Measurements from ENCODE around the gene ARID4B.
A peak's percentile ranks its signal among the peaks of the same experiment; 100 is the strongest.

The ARID4B gene

GRCh38 chr1:235326719-235327558 is 1.0 kb downstream of the ARID4B start:
- TF ChIP-seq CTCF (IDR thresholded peaks at IDR 0.05; ENCODE audit: low read depth, low read length), result no peak

GRCh38 chr1:235325854-235326253 is 2.1 kb downstream of the ARID4B start:
- H3K4me3 ChIP-seq (ENCODE audit: low read depth, low read length), result peak overlapping the region; percentile 79
- no peak for TF ChIP-seq CTCF (IDR thresholded peaks at IDR 0.05; ENCODE audit: low read depth, low read length)

More at GRCh38 chr1:235326719-235327558, 1.0 kb downstream of the ARID4B start:
- peak overlapping the region; percentile 79 for H3K4me3 ChIP-seq (ENCODE audit: low read depth, low read length)

- TF ChIP-seq CTCF (IDR thresholded peaks at IDR 0.05; ENCODE audit: low read depth, low read length), result no peak
Measured at GRCh38 chr1:235325139-235325538, 2.8 kb downstream of the ARID4B start.

GRCh38 chr1:235324296-235324695 is 3.7 kb downstream of the ARID4B start:
- no peak overlapping the region for H3K4me3 ChIP-seq (ENCODE audit: low read depth, low read length)
- no peak for TF ChIP-seq CTCF (IDR thresholded peaks at IDR 0.05; ENCODE audit: low read depth, low read length)

More at GRCh38 chr1:235325139-235325538, 2.8 kb downstream of the ARID4B start:
- H3K4me3 ChIP-seq (ENCODE audit: low read depth, low read length), result no peak overlapping the region

GRCh38 chr1:235320521-235321179 is 7.3 kb downstream of the ARID4B start:
- TF ChIP-seq CTCF (IDR thresholded peaks at IDR 0.05; ENCODE audit: low read depth, low read length), result no peak

GRCh38 chr1:235319255-235319654 is 8.7 kb downstream of the ARID4B start:
- H3K4me3 ChIP-seq (ENCODE audit: low read depth, low read length), result no peak overlapping the region
- no peak for TF ChIP-seq CTCF (IDR thresholded peaks at IDR 0.05; ENCODE audit: low read depth, low read length)

More at GRCh38 chr1:235320521-235321179, 7.3 kb downstream of the ARID4B start:
- no peak overlapping the region for H3K4me3 ChIP-seq (ENCODE audit: low read depth, low read length)

- no peak for TF ChIP-seq CTCF (IDR thresholded peaks at IDR 0.05; ENCODE audit: low read depth, low read length)
Measured at GRCh38 chr1:235317168-235317567, 10.8 kb downstream of the ARID4B start.

More at GRCh38 chr1:235317168-235317567, 10.8 kb downstream of the ARID4B start:
- H3K4me3 ChIP-seq (ENCODE audit: low read depth, low read length), result no peak overlapping the region

Data from WI38 (cell line).